Amygdala (tissue), 56 donors: ENCODE measurements around the gene PRMT9.

Experiments used
- DNase-seq, 56 donors: peaks; one replicate each; lab custom pipeline; 2025; lab: John Stamatoyannopoulos, UW

PRMT9 gene

GRCh38 chr4:147625733-147626132, 58.2 kb downstream of the PRMT9 start:
- DNase-seq: no peak

- DNase-seq: no peak
Measured at GRCh38 chr4:147620315-147620714, 63.6 kb downstream of the PRMT9 start.

GRCh38 chr4:147617841-147618691, 65.9 kb downstream of the PRMT9 start:
- DNase-seq: no peak

- DNase-seq: peak; percentile 55 to 98 (median 94)
Measured at GRCh38 chr4:147617173-147617840, 66.7 kb downstream of the PRMT9 start, which contains the start of gene TMEM184C. TSS of gene TMEM184C (plus strand) at chr4:147617397. CDS start at chr4:147617957, 560 bp downstream.

- DNase-seq: no peak
Measured at GRCh38 chr4:147616849-147617172, 67.2 kb downstream of the PRMT9 start.

- no peak for DNase-seq
Measured at GRCh38 chr4:147610686-147611085, 73.3 kb downstream of the PRMT9 start.

- DNase-seq: no peak
Measured at GRCh38 chr4:147607471-147607870, 76.5 kb downstream of the PRMT9 start.

- no peak for DNase-seq
Measured at GRCh38 chr4:147605499-147605898, 78.5 kb downstream of the PRMT9 start.

GRCh38 chr4:147599769-147600168, 84.2 kb downstream of the PRMT9 start:
- no peak for DNase-seq

- no peak for DNase-seq
Measured at GRCh38 chr4:147599206-147599605, 84.8 kb downstream of the PRMT9 start.

GRCh38 chr4:147597561-147597960, 86.4 kb downstream of the PRMT9 start:
- DNase-seq: no peak

- no peak for DNase-seq
Measured at GRCh38 chr4:147596981-147597380, 87.0 kb downstream of the PRMT9 start.

- DNase-seq: no peak
Measured at GRCh38 chr4:147596377-147596776, 87.6 kb downstream of the PRMT9 start.

- no peak for DNase-seq
Measured at GRCh38 chr4:147594578-147594977, 89.4 kb downstream of the PRMT9 start.

GRCh38 chr4:147594107-147594506, 89.9 kb downstream of the PRMT9 start:
- DNase-seq: peak in 1 of 56 donors; percentile 1

GRCh38 chr4:147591106-147591505, 92.9 kb downstream of the PRMT9 start:
- DNase-seq: no peak

- DNase-seq: peak in 43 of 56 donors; percentile 1 to 87 (median 26)
Measured at GRCh38 chr4:147590249-147590920, 93.6 kb downstream of the PRMT9 start.

GRCh38 chr4:147589586-147589985, 94.4 kb downstream of the PRMT9 start:
- peak in 5 of 56 donors; percentile 1 to 7 (median 3) for DNase-seq
